GM12874 (cell line): ENCODE results near the gene CSMD2.

ENCODE experiments used
- CTCF ChIP-seq: IDR thresholded peaks from 2 replicates; pipeline ENCODE4 v1.5.1; 2011; ENCODE audit warnings: low read depth, mild to moderate bottlenecking, control low read depth, low read length, moderate library complexity; ENCODE audit not compliant: insufficient read depth

CSMD2 gene

GRCh38 chr1:34054920-34055319, 110.1 kb downstream of the CSMD2 start:
- TF ChIP-seq CTCF, result no peak

GRCh38 chr1:34053660-34054059, 111.4 kb downstream of the CSMD2 start:
- TF ChIP-seq CTCF, result no peak

GRCh38 chr1:34052565-34052964, 112.5 kb downstream of the CSMD2 start:
- no peak for TF ChIP-seq CTCF

- TF ChIP-seq CTCF, result no peak
Observed at GRCh38 chr1:34050709-34051485, 114.1 kb downstream of the CSMD2 start.

- no peak for TF ChIP-seq CTCF
Observed at GRCh38 chr1:34049994-34050393, 115.0 kb downstream of the CSMD2 start.

- no peak for TF ChIP-seq CTCF
Observed at GRCh38 chr1:34049477-34049876, 115.6 kb downstream of the CSMD2 start.

- TF ChIP-seq CTCF, result no peak
Observed at GRCh38 chr1:34037856-34038255, 127.2 kb downstream of the CSMD2 start.
